ENCODE results near the gene PROZ. TPM values are rescaled to one million over a fixed set of nuclear protein-coding genes. Genes with fewer than 3 reads are reported as not detected.

The PROZ gene
- total and polyA plus RNA-seq, 9 of the 15 experiments (the other 6 are each of a cell fraction or from before 2014, with no cell fraction given), result not detected

DNA sequence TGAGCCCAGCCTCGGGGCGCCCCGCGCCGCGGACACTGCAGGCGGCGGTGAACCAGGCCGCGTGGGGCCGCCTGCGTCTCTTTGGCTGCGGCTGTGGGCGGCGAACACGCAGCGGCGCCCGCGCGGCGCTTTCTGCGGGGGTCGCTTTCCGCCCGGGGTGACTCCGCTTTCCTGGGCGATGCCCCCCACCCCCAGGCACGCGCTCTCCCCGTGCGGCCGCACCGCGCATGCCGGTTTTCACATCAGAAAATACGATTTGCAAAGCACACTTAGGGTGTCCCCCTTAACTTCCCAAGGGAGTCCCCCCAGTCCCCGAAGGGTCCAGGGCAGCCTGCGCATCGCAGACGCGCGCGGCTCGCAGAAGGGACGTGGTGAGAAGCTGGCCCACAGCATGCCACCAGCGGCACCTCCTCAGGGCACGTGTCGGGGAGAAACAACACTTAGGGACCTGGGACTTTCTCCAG is 47.6 kb upstream of the PROZ start:
- peaks cover 0 to 6% of the 10 kb centered on the region in 2 experiments; a peak in 2 of 5 replicates for H3K4me1 ChIP-seq (replicated peaks in 1 of 2; ENCODE audit: control insufficient read depth in 2 of 2, insufficient read depth in 2 of 2, low read length in 2 of 2)
- H3K9me3 ChIP-seq (replicated peaks; ENCODE audit: control insufficient read depth, insufficient read depth, low read depth, low read length), result no peaks in the 10 kb centered on the region
- BruUV-seq (replicated peaks), result no TSS peak
- TF ChIP-seq ZNF77 (CRISPR knock-in tag; IDR thresholded peaks at IDR 0.05), result no peak
- no peak for TF ChIP-seq ARNT (IDR thresholded peaks at IDR 0.05)
- TF ChIP-seq NFRKB (IDR thresholded peaks at IDR 0.05; ENCODE audit: low read depth), result no peak
- TF ChIP-seq CLOCK (CRISPR knock-in tag; IDR thresholded peaks at IDR 0.05; ENCODE audit: borderline replicate concordance), result no peak
- TF ChIP-seq RAD21 (CRISPR knock-in tag; conservative IDR thresholded peaks at IDR 0.05 in 1 of 2, IDR thresholded peaks at IDR 0.05 in 1 of 2), result no peak
- no peak for TF ChIP-seq MCM7 (IDR thresholded peaks at IDR 0.05)
- no peak for TF ChIP-seq SMAD4 (CRISPR knock-in tag; conservative IDR thresholded peaks at IDR 0.05)
- TF ChIP-seq ELF4 (CRISPR knock-in tag; IDR thresholded peaks at IDR 0.05), result no peak
- no peak for TF ChIP-seq ZNF695 (CRISPR knock-in tag; IDR thresholded peaks at IDR 0.05)
- TF ChIP-seq POU5F1 (IDR thresholded peaks at IDR 0.05; ENCODE audit: borderline replicate concordance, low read depth, low read length, partially characterized antibody), result no peak
- no peak for TF ChIP-seq MTA1 (IDR thresholded peaks at IDR 0.05; ENCODE audit: borderline replicate concordance)
- TF ChIP-seq ZNF764 (CRISPR knock-in tag; IDR thresholded peaks at IDR 0.05; ENCODE audit: low read depth), result no peak
- no peak for TF ChIP-seq ZSCAN29 (IDR thresholded peaks at IDR 0.05)
- TF ChIP-seq AFF4 (CRISPR knock-in tag; IDR thresholded peaks at IDR 0.05), result no peak
- no peak for TF ChIP-seq RBM22 (IDR thresholded peaks at IDR 0.05; ENCODE audit: low read depth, low read length, poor library complexity, severe bottlenecking)
- CTCF ChIA-PET (ENCODE audit: low intra/inter-chr PET ratio), result no interaction called here
- FAIRE-seq (no peak), ATAC-seq (no peak), DNase-seq (ENCODE audit: extremely low read depth in 1 of 4, low spot score in 3 of 4) (no peak)
- H3K9ac ChIP-seq (ENCODE audit: insufficient read depth in 1 of 2, low read depth in 2 of 2, low read length in 2 of 2), result no peak overlapping the region
- POLR2A ChIA-PET, result no interaction called here
- in situ Hi-C loops (cut with MboI), result no loop called here
- H3K9me1 ChIP-seq (ENCODE audit: control insufficient read depth, insufficient read depth, low read length), result no peaks in the 10 kb centered on the region
- no peaks in the 10 kb centered on the region for H3K36me3 ChIP-seq (ENCODE audit: control insufficient read depth, insufficient read depth, low read length)
- H3K27me3 ChIP-seq (ENCODE audit: control insufficient read depth in 2 of 2, insufficient read depth in 2 of 2, low read length in 2 of 2), result peaks cover 2 to 16% of the 10 kb centered on the region in 2 experiments; a peak in 3 of 5 replicates
- intact Hi-C loops (cut with micrococcal nuclease), result no loop called here
- H3K4me3 ChIP-seq, result no peak overlapping the region
- H3K4me2 ChIP-seq (ENCODE audit: insufficient read depth, low read length), result no peak overlapping the region
- H4K20me1 ChIP-seq (replicated peaks; ENCODE audit: control insufficient read depth, insufficient read depth, low read length), result no peaks in the 10 kb centered on the region
- no peak overlapping the region for H2AFZ ChIP-seq (ENCODE audit: low read depth, low read length)
- 55% methylated on average over 10 of the region's 49 CpGs for WGBS (ENCODE audit: insufficient coverage, low coverage, missing lambda C conversion rate)
- no peak overlapping the region for H3K27ac ChIP-seq (ENCODE audit: extremely low read depth, low read depth, low read length)
- no peaks in the 10 kb centered on the region for H3K79me2 ChIP-seq (ENCODE audit: control insufficient read depth, insufficient read depth, low read length)

All from K562 (cell line).